Measurements from ENCODE around the gene SAMHD1.

The SAMHD1 gene

GRCh38 chr20:36883977-36884535 lies 67.5 kb downstream of the SAMHD1 start:
- no peak overlapping the region for H3K4me3 ChIP-seq (ENCODE audit: low read depth, low read length)
- no peak for TF ChIP-seq CTCF (IDR thresholded peaks at IDR 0.05; ENCODE audit: low read depth, low read length)
- TF ChIP-seq POLR2A (IDR thresholded peaks at IDR 0.05; ENCODE audit: extremely low read depth, insufficient read length), result no peak
- no peak for TF ChIP-seq MAX (IDR thresholded peaks at IDR 0.05; ENCODE audit: low read depth, low read length)
- no peak for TF ChIP-seq MYC (IDR thresholded peaks at IDR 0.05; ENCODE audit: low read depth, low read length)
- DNase-seq (ENCODE audit: low read depth), result no peak

- no peak for DNase-seq (ENCODE audit: low read depth)
- no peak for TF ChIP-seq MYC (IDR thresholded peaks at IDR 0.05; ENCODE audit: low read depth, low read length)
- no peak for TF ChIP-seq POLR2A (IDR thresholded peaks at IDR 0.05; ENCODE audit: extremely low read depth, insufficient read length)
- no peak for TF ChIP-seq MAX (IDR thresholded peaks at IDR 0.05; ENCODE audit: low read depth, low read length)
- no peak overlapping the region for H3K4me3 ChIP-seq (ENCODE audit: low read depth, low read length)
Observed at GRCh38 chr20:36881888-36882287, 69.6 kb downstream of the SAMHD1 start.

- no peak overlapping the region for H3K4me3 ChIP-seq (ENCODE audit: low read depth, low read length)
- no peak for TF ChIP-seq MAX (IDR thresholded peaks at IDR 0.05; ENCODE audit: low read depth, low read length)
- no peak for TF ChIP-seq MYC (IDR thresholded peaks at IDR 0.05; ENCODE audit: low read depth, low read length)
- no peak for TF ChIP-seq POLR2A (IDR thresholded peaks at IDR 0.05; ENCODE audit: extremely low read depth, insufficient read length)
- no peak for TF ChIP-seq CTCF (IDR thresholded peaks at IDR 0.05; ENCODE audit: low read depth, low read length)
- DNase-seq (ENCODE audit: low read depth), result no peak
Observed at GRCh38 chr20:36881331-36881730, 70.2 kb downstream of the SAMHD1 start.

GRCh38 chr20:36880741-36881250 lies 70.7 kb downstream of the SAMHD1 start:
- DNase-seq (ENCODE audit: low read depth), result no peak
- no peak for TF ChIP-seq MYC (IDR thresholded peaks at IDR 0.05; ENCODE audit: low read depth, low read length)
- TF ChIP-seq POLR2A (IDR thresholded peaks at IDR 0.05; ENCODE audit: extremely low read depth, insufficient read length), result no peak
- no peak for TF ChIP-seq CTCF (IDR thresholded peaks at IDR 0.05; ENCODE audit: low read depth, low read length)
- no peak for TF ChIP-seq MAX (IDR thresholded peaks at IDR 0.05; ENCODE audit: low read depth, low read length)
- H3K4me3 ChIP-seq (ENCODE audit: low read depth, low read length), result no peak overlapping the region

GRCh38 chr20:36878941-36879340 lies 72.6 kb downstream of the SAMHD1 start:
- H3K4me3 ChIP-seq (ENCODE audit: low read depth, low read length), result no peak overlapping the region
- DNase-seq (ENCODE audit: low read depth), result no peak
- TF ChIP-seq MAX (IDR thresholded peaks at IDR 0.05; ENCODE audit: low read depth, low read length) (no peak), MYC (IDR thresholded peaks at IDR 0.05; ENCODE audit: low read depth, low read length) (no peak)

- no peak overlapping the region for H3K4me3 ChIP-seq (ENCODE audit: low read depth, low read length)
- no peak for DNase-seq (ENCODE audit: low read depth)
- no peak for TF ChIP-seq MAX (IDR thresholded peaks at IDR 0.05; ENCODE audit: low read depth, low read length)
- no peak for TF ChIP-seq MYC (IDR thresholded peaks at IDR 0.05; ENCODE audit: low read depth, low read length)
- TF ChIP-seq POLR2A (IDR thresholded peaks at IDR 0.05; ENCODE audit: extremely low read depth, insufficient read length), result no peak
- TF ChIP-seq CTCF (IDR thresholded peaks at IDR 0.05; ENCODE audit: low read depth, low read length), result no peak
Observed at GRCh38 chr20:36876473-36876833, 75.1 kb downstream of the SAMHD1 start.

Measured in NB4 (cell line).